ENCODE data around the gene EDA2R.

Gene EDA2R

GRCh38 chrX:66638591-66639500 is at the start of gene EDA2R:
EDA2R (minus strand) TSS chrX:66639078; CDS start chrX:66616020, 23,058 bp downstream.
- no peaks in the 10 kb centered on the region for H3K27me3 Mint-ChIP-seq
- peak within 1 kb of the TSS; percentile 42 for H3K27ac Mint-ChIP-seq
- no peaks in the 10 kb centered on the region for H3K9me3 Mint-ChIP-seq
- peaks cover 8% of the 10 kb centered on the region for H3K4me1 Mint-ChIP-seq
- no peaks in the 10 kb centered on the region for H3K36me3 Mint-ChIP-seq
- H3K4me3 Mint-ChIP-seq, result peak within 1 kb of the TSS; percentile 74
- peak; percentile 76 for ATAC-seq

GRCh38 chrX:66684196-66684595 is 45.3 kb upstream of the EDA2R start:
- Mint-ChIP-seq H3K4me3 (no peak overlapping the region), H3K27ac (no peak overlapping the region), H3K27me3 (no peaks in the 10 kb centered on the region), H3K36me3 (no peaks in the 10 kb centered on the region), H3K4me1 (no peaks in the 10 kb centered on the region), H3K9me3 (no peaks in the 10 kb centered on the region)
- ATAC-seq, result no peak

GRCh38 chrX:66680451-66680850 is 41.6 kb upstream of the EDA2R start:
- Mint-ChIP-seq H3K27me3 (no peaks in the 10 kb centered on the region), H3K4me3 (no peak overlapping the region), H3K4me1 (no peaks in the 10 kb centered on the region), H3K27ac (no peak overlapping the region), H3K9me3 (no peaks in the 10 kb centered on the region), H3K36me3 (no peaks in the 10 kb centered on the region)
- no peak for ATAC-seq

- Mint-ChIP-seq H3K27me3 (no peaks in the 10 kb centered on the region), H3K4me1 (no peaks in the 10 kb centered on the region), H3K27ac (no peak overlapping the region), H3K4me3 (no peak overlapping the region), H3K9me3 (no peaks in the 10 kb centered on the region), H3K36me3 (no peaks in the 10 kb centered on the region)
- no peak for ATAC-seq
Observed at GRCh38 chrX:66677430-66677829, 38.6 kb upstream of the EDA2R start.

- Mint-ChIP-seq H3K9me3 (no peaks in the 10 kb centered on the region), H3K36me3 (no peaks in the 10 kb centered on the region), H3K4me1 (no peaks in the 10 kb centered on the region), H3K27ac (no peak overlapping the region), H3K4me3 (no peak overlapping the region), H3K27me3 (no peaks in the 10 kb centered on the region)
- no peak for ATAC-seq
Observed at GRCh38 chrX:66676990-66677389, 38.1 kb upstream of the EDA2R start.

- Mint-ChIP-seq H3K36me3 (no peaks in the 10 kb centered on the region), H3K4me1 (no peaks in the 10 kb centered on the region), H3K27me3 (no peaks in the 10 kb centered on the region), H3K4me3 (no peak overlapping the region), H3K27ac (no peak overlapping the region), H3K9me3 (no peaks in the 10 kb centered on the region)
- no peak for ATAC-seq
Observed at GRCh38 chrX:66676413-66676812, 37.5 kb upstream of the EDA2R start.

GRCh38 chrX:66675541-66675940 is 36.7 kb upstream of the EDA2R start:
- H3K27me3 Mint-ChIP-seq, result no peaks in the 10 kb centered on the region
- no peaks in the 10 kb centered on the region for H3K36me3 Mint-ChIP-seq
- H3K27ac Mint-ChIP-seq, result no peak overlapping the region
- no peaks in the 10 kb centered on the region for H3K9me3 Mint-ChIP-seq
- H3K4me1 Mint-ChIP-seq, result no peaks in the 10 kb centered on the region
- H3K4me3 Mint-ChIP-seq, result no peak overlapping the region
- ATAC-seq, result no peak

GRCh38 chrX:66674506-66674905 is 35.6 kb upstream of the EDA2R start:
- Mint-ChIP-seq H3K27me3 (no peaks in the 10 kb centered on the region), H3K4me3 (no peak overlapping the region), H3K36me3 (no peaks in the 10 kb centered on the region), H3K27ac (no peak overlapping the region), H3K4me1 (no peaks in the 10 kb centered on the region), H3K9me3 (no peaks in the 10 kb centered on the region)
- no peak for ATAC-seq

- no peaks in the 10 kb centered on the region for H3K9me3 Mint-ChIP-seq
- H3K27ac Mint-ChIP-seq, result no peak overlapping the region
- no peaks in the 10 kb centered on the region for H3K4me1 Mint-ChIP-seq
- H3K4me3 Mint-ChIP-seq, result no peak overlapping the region
- no peak for ATAC-seq
- no peaks in the 10 kb centered on the region for H3K27me3 Mint-ChIP-seq
- H3K36me3 Mint-ChIP-seq, result no peaks in the 10 kb centered on the region
Observed at GRCh38 chrX:66672106-66672505, 33.2 kb upstream of the EDA2R start.

- H3K36me3 Mint-ChIP-seq, result no peaks in the 10 kb centered on the region
- H3K4me3 Mint-ChIP-seq, result no peak overlapping the region
- H3K27ac Mint-ChIP-seq, result no peak overlapping the region
- no peaks in the 10 kb centered on the region for H3K27me3 Mint-ChIP-seq
- peaks cover 2% of the 10 kb centered on the region for H3K9me3 Mint-ChIP-seq
- no peak for ATAC-seq
- no peaks in the 10 kb centered on the region for H3K4me1 Mint-ChIP-seq
Observed at GRCh38 chrX:66654411-66654810, 15.5 kb upstream of the EDA2R start.

- Mint-ChIP-seq H3K36me3 (no peaks in the 10 kb centered on the region), H3K27me3 (no peaks in the 10 kb centered on the region), H3K4me1 (peaks cover 8% of the 10 kb centered on the region), H3K9me3 (no peaks in the 10 kb centered on the region), H3K4me3 (no peak overlapping the region), H3K27ac (no peak overlapping the region)
- ATAC-seq, result no peak
Observed at GRCh38 chrX:66635360-66635759, 3.5 kb downstream of the EDA2R start.

- Mint-ChIP-seq H3K9me3 (no peaks in the 10 kb centered on the region), H3K4me1 (peaks cover 4% of the 10 kb centered on the region), H3K27ac (no peak overlapping the region), H3K36me3 (no peaks in the 10 kb centered on the region), H3K4me3 (no peak overlapping the region), H3K27me3 (no peaks in the 10 kb centered on the region)
- ATAC-seq, result no peak
Observed at GRCh38 chrX:66634272-66634671, 4.6 kb downstream of the EDA2R start.

GRCh38 chrX:66633541-66633940 is 5.3 kb downstream of the EDA2R start:
- Mint-ChIP-seq H3K9me3 (peaks cover 2% of the 10 kb centered on the region), H3K27ac (no peak overlapping the region), H3K4me3 (no peak overlapping the region), H3K27me3 (no peaks in the 10 kb centered on the region), H3K36me3 (no peaks in the 10 kb centered on the region), H3K4me1 (no peaks in the 10 kb centered on the region)
- no peak for ATAC-seq

- H3K4me1 Mint-ChIP-seq, result no peaks in the 10 kb centered on the region
- H3K27me3 Mint-ChIP-seq, result no peaks in the 10 kb centered on the region
- H3K9me3 Mint-ChIP-seq, result peaks cover 2% of the 10 kb centered on the region
- ATAC-seq, result no peak
- H3K36me3 Mint-ChIP-seq, result no peaks in the 10 kb centered on the region
- no peak overlapping the region for H3K4me3 Mint-ChIP-seq
- H3K27ac Mint-ChIP-seq, result no peak overlapping the region
Observed at GRCh38 chrX:66632981-66633380, 5.9 kb downstream of the EDA2R start.

GRCh38 chrX:66632473-66632872 is 6.4 kb downstream of the EDA2R start:
- Mint-ChIP-seq H3K27ac (no peak overlapping the region), H3K27me3 (no peaks in the 10 kb centered on the region), H3K36me3 (no peaks in the 10 kb centered on the region), H3K9me3 (peaks cover 2% of the 10 kb centered on the region), H3K4me3 (no peak overlapping the region), H3K4me1 (no peaks in the 10 kb centered on the region)
- ATAC-seq, result no peak

GRCh38 chrX:66625525-66625924 is 13.4 kb downstream of the EDA2R start:
- Mint-ChIP-seq H3K36me3 (no peaks in the 10 kb centered on the region), H3K9me3 (peaks cover 2% of the 10 kb centered on the region), H3K4me1 (peaks cover 4% of the 10 kb centered on the region), H3K27ac (no peak overlapping the region), H3K27me3 (no peaks in the 10 kb centered on the region), H3K4me3 (no peak overlapping the region)
- ATAC-seq, result no peak

All from stimulated activated memory B cell treated with anti-CD40 and anti-IgM and Interleukin-4, amounts not matched to agents 10 μg/mL and 1 μg/mL and 100 μg/mL, for 72 hours (primary cell).